Fibroblast of gingiva (primary cell): ENCODE measurements around the gene SLC25A11.

ENCODE experiments used
- DNase-seq: peaks from one replicate; pipeline ENCODE4 v3.0.0-alpha.2; 2011; ENCODE audit warnings: low read depth

SLC25A11 gene

GRCh38 chr17:4939796-4940554 lies at the start of gene SLC25A11, which contains the start of gene RNF167:
Gene SLC25A11, minus strand, starts transcription at chr17:4940046. Its CDS starts 136 bp downstream, at chr17:4939910.
Gene RNF167, plus strand, starts transcription at chr17:4940268. Its CDS starts 642 bp downstream, at chr17:4940910.
- DNase-seq: peak; percentile 99

- DNase-seq: peak; percentile 31
Measured at GRCh38 chr17:4987767-4988567, 48.1 kb upstream of the SLC25A11 start.

- peak; percentile 72 for DNase-seq
Measured at GRCh38 chr17:4986951-4987766, 47.3 kb upstream of the SLC25A11 start, which contains the start of gene CAMTA2. Gene CAMTA2, minus strand, starts transcription at chr17:4987675. Its CDS starts 1,453 bp downstream, at chr17:4986222.

GRCh38 chr17:4986403-4986802 lies 46.6 kb upstream of the SLC25A11 start:
- peak; percentile 17 for DNase-seq

GRCh38 chr17:4982305-4982704 lies 42.5 kb upstream of the SLC25A11 start:
- no peak for DNase-seq

GRCh38 chr17:4980644-4981216 lies 40.9 kb upstream of the SLC25A11 start:
- DNase-seq: peak; percentile 17

GRCh38 chr17:4978726-4979125 lies 38.9 kb upstream of the SLC25A11 start:
- no peak for DNase-seq

- DNase-seq: no peak
Measured at GRCh38 chr17:4974115-4974670, 34.3 kb upstream of the SLC25A11 start.

GRCh38 chr17:4973256-4974114 lies 33.6 kb upstream of the SLC25A11 start:
- no peak for DNase-seq

- DNase-seq: no peak
Measured at GRCh38 chr17:4972752-4973151, 32.9 kb upstream of the SLC25A11 start.

- DNase-seq: no peak
Measured at GRCh38 chr17:4972322-4972721, 32.5 kb upstream of the SLC25A11 start.

- DNase-seq: no peak
Measured at GRCh38 chr17:4971826-4972225, 32.0 kb upstream of the SLC25A11 start.

- DNase-seq: no peak
Measured at GRCh38 chr17:4970273-4970672, 30.4 kb upstream of the SLC25A11 start.

- peak; percentile 40 for DNase-seq
Measured at GRCh38 chr17:4969551-4970173, 29.8 kb upstream of the SLC25A11 start.

GRCh38 chr17:4969047-4969550 lies 29.3 kb upstream of the SLC25A11 start:
- peak; percentile 93 for DNase-seq

- DNase-seq: no peak
Measured at GRCh38 chr17:4968486-4969046, 28.7 kb upstream of the SLC25A11 start.

GRCh38 chr17:4967539-4968485 lies 28.0 kb upstream of the SLC25A11 start, which contains the start of gene SPAG7:
Gene SPAG7, minus strand, starts transcription at chr17:4967817. Its CDS starts 13 bp downstream, at chr17:4967804.
- peak; percentile 98 for DNase-seq
